ENCODE results near the gene TTLL10. TPM values are rescaled to one million over a fixed set of nuclear protein-coding genes. Genes with fewer than 3 reads are reported as not detected.

The TTLL10 gene
- total and polyA plus RNA-seq, 8 donors, result 0.13 to 6.4 (median 0.46) TPM; not detected in 5

DNA sequence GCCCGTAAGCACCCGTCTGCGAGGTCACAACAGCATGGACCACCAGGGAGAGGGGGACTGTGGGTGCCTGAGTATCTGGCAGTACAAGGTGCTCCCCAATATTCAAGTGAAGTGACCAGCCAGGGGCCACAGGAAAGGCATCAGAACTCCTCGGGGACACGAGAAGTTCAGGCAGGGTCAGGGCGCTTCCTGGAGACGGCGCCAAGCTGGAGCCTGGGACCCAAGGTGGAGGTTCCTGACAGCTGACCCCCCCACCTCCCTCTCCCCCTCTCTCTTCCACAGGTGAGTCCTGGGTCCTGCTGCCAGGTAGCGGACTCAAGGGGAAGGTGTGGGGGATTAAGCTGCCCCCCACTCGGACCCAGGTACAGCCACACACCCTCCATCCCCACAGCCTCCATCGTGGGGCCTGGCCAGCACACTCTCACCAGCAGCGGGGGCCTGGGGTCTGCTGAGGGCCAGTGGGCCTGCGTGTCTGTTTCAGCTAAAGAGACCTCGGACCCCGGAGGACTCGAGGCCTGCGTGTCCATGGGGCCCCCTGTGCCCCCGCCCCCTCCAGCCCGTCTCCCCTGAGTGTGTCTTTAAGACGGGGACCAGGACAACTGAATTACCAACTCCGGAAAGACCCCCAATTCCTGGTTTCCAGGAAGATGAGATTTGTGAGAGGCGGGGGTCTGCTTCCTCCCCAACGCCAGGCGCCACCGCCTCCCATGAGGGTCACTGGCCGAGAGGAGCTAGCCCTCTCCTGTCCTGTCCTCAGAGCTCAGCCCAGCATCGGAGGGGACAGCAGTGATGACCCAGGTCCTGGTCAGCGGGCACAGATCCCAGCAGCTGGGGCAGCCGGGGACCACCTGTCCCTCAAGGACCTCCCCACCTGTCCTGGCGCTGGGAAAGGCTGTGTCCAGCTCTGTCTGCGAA, 26.5 kb downstream of the TTLL10 start:
- H3K27me3 ChIP-seq, result peaks cover 3 to 54% (median 33%) of the 10 kb centered on the region in 3 donors
- 75 to 81% (median 78%) methylated on average over 20 to 31 of the region's 31 CpGs for WGBS, 5 donors
- peaks cover 10 to 15% (median 11%) of the 10 kb centered on the region in 4 donors for H3K4me1 ChIP-seq
- H3K27ac ChIP-seq, result peak overlapping the region in 1 of 5 donors; percentile 60
- DNase-seq, result no peak
- no peaks in the 10 kb centered on the region for H3K36me3 ChIP-seq
- intact Hi-C loops (cut with DNase I; ENCODE audit: low total_unique reads), result no loop called here
- H3K4me3 ChIP-seq, result peak overlapping the region in 3 of 4 donors; percentile 48 to 53 (median 51)
- TF ChIP-seq POLR2A (IDR thresholded peaks at IDR 0.05), result no peak
- no peak for TF ChIP-seq EP300 (IDR thresholded peaks at IDR 0.05)
- TF ChIP-seq, protein P1, sequence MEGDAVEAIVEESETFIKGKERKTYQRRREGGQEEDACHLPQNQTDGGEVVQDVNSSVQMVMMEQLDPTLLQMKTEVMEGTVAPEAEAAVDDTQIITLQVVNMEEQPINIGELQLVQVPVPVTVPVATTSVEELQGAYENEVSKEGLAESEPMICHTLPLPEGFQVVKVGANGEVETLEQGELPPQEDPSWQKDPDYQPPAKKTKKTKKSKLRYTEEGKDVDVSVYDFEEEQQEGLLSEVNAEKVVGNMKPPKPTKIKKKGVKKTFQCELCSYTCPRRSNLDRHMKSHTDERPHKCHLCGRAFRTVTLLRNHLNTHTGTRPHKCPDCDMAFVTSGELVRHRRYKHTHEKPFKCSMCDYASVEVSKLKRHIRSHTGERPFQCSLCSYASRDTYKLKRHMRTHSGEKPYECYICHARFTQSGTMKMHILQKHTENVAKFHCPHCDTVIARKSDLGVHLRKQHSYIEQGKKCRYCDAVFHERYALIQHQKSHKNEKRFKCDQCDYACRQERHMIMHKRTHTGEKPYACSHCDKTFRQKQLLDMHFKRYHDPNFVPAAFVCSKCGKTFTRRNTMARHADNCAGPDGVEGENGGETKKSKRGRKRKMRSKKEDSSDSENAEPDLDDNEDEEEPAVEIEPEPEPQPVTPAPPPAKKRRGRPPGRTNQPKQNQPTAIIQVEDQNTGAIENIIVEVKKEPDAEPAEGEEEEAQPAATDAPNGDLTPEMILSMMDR (IDR thresholded peaks at IDR 0.05), result no peak
- TF ChIP-seq POLR2AphosphoS5 (IDR thresholded peaks at IDR 0.05), result no peak
- H3K9me3 ChIP-seq, result peaks cover 0 to under 1% (median 0%) of the 10 kb centered on the region in 4 donors

GRCh38 chr1:1200876-1201810, 27.5 kb downstream of the TTLL10 start:
- intact Hi-C loops (cut with DNase I; ENCODE audit: low total_unique reads), result no loop called here
- TF ChIP-seq POLR2A (IDR thresholded peaks at IDR 0.05) (no peak), EP300 (IDR thresholded peaks at IDR 0.05) (no peak), POLR2AphosphoS5 (IDR thresholded peaks at IDR 0.05) (peak in 1 of 3 donors; percentile 13)
- TF ChIP-seq, protein P1 (IDR thresholded peaks at IDR 0.05), result no peak
- H3K36me3 ChIP-seq, result no peaks in the 10 kb centered on the region
- peaks cover 3 to 63% (median 42%) of the 10 kb centered on the region in 3 donors for H3K27me3 ChIP-seq
- H3K4me3 ChIP-seq, result peak overlapping the region; percentile 47 to 53 (median 50)
- H3K27ac ChIP-seq, result peak overlapping the region in 3 of 5 donors; percentile 6 to 60 (median 9)
- peaks cover 13 to 24% (median 17%) of the 10 kb centered on the region in 4 donors for H3K4me1 ChIP-seq
- H3K9me3 ChIP-seq, result no peaks in the 10 kb centered on the region
- DNase-seq, result peak; percentile 49 to 87
- WGBS, 5 donors, result 1 to 9% (median 2%) methylated on average over 13 to 109 of the region's 109 CpGs

DNA sequence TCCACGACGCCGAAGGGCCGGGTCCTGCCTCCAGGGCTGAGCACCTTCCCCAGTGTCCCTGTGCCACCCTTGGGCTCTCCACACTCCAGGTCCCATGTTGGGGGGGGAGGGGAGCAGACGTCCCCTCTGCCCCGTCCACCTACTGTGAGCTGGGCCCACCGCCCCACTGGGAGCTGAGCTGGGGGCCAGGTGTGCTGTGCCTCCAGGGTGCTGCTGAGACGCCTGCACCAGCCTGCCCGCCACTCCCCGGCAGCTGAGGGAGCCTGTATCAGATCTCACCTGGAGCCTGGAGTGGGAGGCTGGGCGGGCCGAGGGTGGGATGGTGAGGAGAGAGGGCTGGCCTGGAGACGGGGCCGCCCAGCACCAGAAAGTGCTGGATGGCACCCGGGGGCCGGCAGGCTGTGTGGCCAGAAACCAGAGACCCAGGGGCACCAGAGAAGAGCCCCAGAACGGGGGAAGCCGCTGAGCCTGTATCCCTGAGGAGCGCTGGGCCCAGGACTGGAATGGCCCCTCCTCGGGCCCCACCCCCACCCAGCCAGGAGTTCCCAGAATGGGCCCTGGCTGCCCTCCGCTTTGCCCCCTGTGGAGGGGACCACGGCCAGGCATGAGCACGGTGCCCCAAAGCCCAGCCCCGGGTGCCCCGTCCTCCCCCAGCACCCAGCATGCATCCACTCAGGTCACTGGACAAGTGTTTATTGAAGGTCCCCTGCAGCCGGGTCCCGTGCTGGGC, 29.3 kb downstream of the TTLL10 start:
- peaks cover 8 to 82% (median 61%) of the 10 kb centered on the region in 3 donors for H3K27me3 ChIP-seq

More for the DNA sequence above, 29.3 kb downstream of the TTLL10 start:
- Histone ChIP-seq H3K4me3 (no peak overlapping the region), H3K27ac (no peak overlapping the region), H3K4me1 (peaks cover 20 to 42% (median 34%) of the 10 kb centered on the region in 4 donors), H3K9me3 (no peaks in the 10 kb centered on the region), H3K36me3 (no peaks in the 10 kb centered on the region)
- DNase-seq, result peak in 1 of 2 donors; percentile 44
- intact Hi-C loops (cut with DNase I; ENCODE audit: low total_unique reads), result no loop called here
- TF ChIP-seq POLR2AphosphoS5 (IDR thresholded peaks at IDR 0.05), result no peak
- TF ChIP-seq POLR2A (IDR thresholded peaks at IDR 0.05), result no peak
- no peak for TF ChIP-seq EP300 (IDR thresholded peaks at IDR 0.05)
- TF ChIP-seq, protein P1 (IDR thresholded peaks at IDR 0.05), result no peak
- 54 to 80% (median 58%) methylated on average over 13 to 27 of the region's 27 CpGs for WGBS, 5 donors

All from stomach (tissue), 9 donors.